Colonic mucosa (tissue), 4 donors: Measurements from ENCODE around the gene NFKBIZ. TPM values are rescaled to one million over a fixed set of nuclear protein-coding genes. Genes with fewer than 3 reads are reported as not detected.

Experiments used
- DNase-seq: peaks from one replicate; pipeline ENCODE4 v3.0.0-alpha.2; 2020
- H3K27ac ChIP-seq: fragments of 200-600 bp; one replicate; pipeline ENCODE4 v1.8.0; 2021
- H3K27me3 ChIP-seq: fragments of 200-600 bp; one replicate; pipeline ENCODE4 v1.8.0; 2021
- H3K36me3 ChIP-seq: fragments of 200-600 bp; one replicate; pipeline ENCODE4 v1.8.0; 2021
- H3K4me1 ChIP-seq: fragments of 200-600 bp; one replicate; pipeline ENCODE4 v1.8.0; 2021; ENCODE audit warnings: mild to moderate bottlenecking
- H3K4me3 ChIP-seq: fragments of 200-600 bp; one replicate; pipeline ENCODE4 v1.8.0; 2021
- H3K9ac ChIP-seq, 2 donors: one replicate each; pipeline ENCODE4 v1.7.0; 2013; ENCODE audit warnings: control low read depth in 2 of 2, low read depth in 2 of 2, low read length in 2 of 2
- H3K9me3 ChIP-seq: fragments of 200-600 bp; one replicate; pipeline ENCODE4 v1.8.0; 2021
- CTCF ChIP-seq: fragments of 200-600 bp; IDR thresholded peaks from one replicate; pipeline ENCODE4 v1.8.0; 2022; ENCODE audit warnings: antibody characterized with exemption, mild to moderate bottlenecking
- intact Hi-C: fragments of 100-400 bp; cut with DNase I; formaldehyde crosslinking; loops from one replicate; pipeline ENCODE4 v1.14.1; 2022
- total RNA-seq, 2 donors: library from RNA; stranded (reverse); fragmentation: NEBNext Ultra II Directional in 1 of 2; extraction: Animal tissue kit (Norgen Biotek cat#: 25700) in 1 of 2; gene quantifications; one replicate each; pipeline ENCODE4 v1.2.1, GENCODE V29; 2021
- donor health status: healthy.
- donor health status: DM: no; HTN: no; CAD: no.
- donor health status: DM: no; HTN: no; CAD: no.

NFKBIZ gene
- total RNA-seq, 2 donors from 2014 or later, result 69.4 to 96.2 TPM

GRCh38 chr3:101817992-101818391, 31.3 kb upstream of the NFKBIZ start:
- Histone ChIP-seq H3K4me1 (peaks cover 11% of the 10 kb centered on the region), H3K9me3 (no peaks in the 10 kb centered on the region), H3K27ac (no peak overlapping the region), H3K36me3 (no peaks in the 10 kb centered on the region), H3K27me3 (no peaks in the 10 kb centered on the region), H3K4me3 (no peak overlapping the region), H3K9ac (no peak overlapping the region)
- intact Hi-C loops, result no loop called here
- DNase-seq, result no peak
- no peak for TF ChIP-seq CTCF

- no peak overlapping the region for H3K27ac ChIP-seq
- no peak for DNase-seq
- intact Hi-C loops, result no loop called here
These were observed 29.6 kb upstream of the NFKBIZ start for GRCh38 chr3:101819649-101820206.

GRCh38 chr3:101821503-101821902, 27.8 kb upstream of the NFKBIZ start:
- H3K36me3 ChIP-seq, result no peaks in the 10 kb centered on the region
- TF ChIP-seq CTCF, result no peak
- H3K9ac ChIP-seq, result no peak overlapping the region
- no peaks in the 10 kb centered on the region for H3K9me3 ChIP-seq
- no peaks in the 10 kb centered on the region for H3K27me3 ChIP-seq
- intact Hi-C loops, result no loop called here
- H3K4me1 ChIP-seq, result no peaks in the 10 kb centered on the region
- H3K27ac ChIP-seq, result no peak overlapping the region
- no peak for DNase-seq
- no peak overlapping the region for H3K4me3 ChIP-seq

More at GRCh38 chr3:101819649-101820206, 29.6 kb upstream of the NFKBIZ start:
- Histone ChIP-seq H3K27me3 (no peaks in the 10 kb centered on the region), H3K4me3 (no peak overlapping the region), H3K4me1 (peaks cover 4% of the 10 kb centered on the region), H3K36me3 (no peaks in the 10 kb centered on the region), H3K9ac (no peak overlapping the region), H3K9me3 (no peaks in the 10 kb centered on the region)
- no peak for TF ChIP-seq CTCF

- no peak overlapping the region for H3K4me3 ChIP-seq
- H3K4me1 ChIP-seq, result peaks cover under 1% of the 10 kb centered on the region
- TF ChIP-seq CTCF, result no peak
- no peak overlapping the region for H3K9ac ChIP-seq
- no peak overlapping the region for H3K27ac ChIP-seq
- H3K27me3 ChIP-seq, result no peaks in the 10 kb centered on the region
- H3K36me3 ChIP-seq, result no peaks in the 10 kb centered on the region
- no peak for DNase-seq
- intact Hi-C loops, result no loop called here
- H3K9me3 ChIP-seq, result no peaks in the 10 kb centered on the region
These were observed 25.8 kb upstream of the NFKBIZ start for GRCh38 chr3:101823525-101823924.

GRCh38 chr3:101824702-101825101, 24.6 kb upstream of the NFKBIZ start:
- no peak for TF ChIP-seq CTCF
- Histone ChIP-seq H3K27ac (no peak overlapping the region), H3K27me3 (no peaks in the 10 kb centered on the region), H3K36me3 (no peaks in the 10 kb centered on the region), H3K4me3 (no peak overlapping the region), H3K4me1 (peaks cover 11% of the 10 kb centered on the region), H3K9ac (no peak overlapping the region), H3K9me3 (no peaks in the 10 kb centered on the region)
- intact Hi-C loops, result no loop called here
- DNase-seq, result no peak
